Activated CD8-positive, alpha-beta T cell treated with anti-CD3 and anti-CD28 coated beads for 36 hours (primary cell): Measurements from ENCODE around the gene SCOC. TPM values are rescaled to one million over a fixed set of nuclear protein-coding genes. Genes with fewer than 3 reads are reported as not detected.

Experiments
- ATAC-seq: fragments of 200-7000 bp; cut with Tn5 transposase; one replicate; pipeline ENCODE4 v1.10.0; 2021; ENCODE audit warnings: mild to moderate bottlenecking, moderate library complexity
- CTCF ChIA-PET: fragments of 350-600 bp; sonication (Branson Sonifier 250); formaldehyde crosslinking; loops from one replicate; lab custom pipeline; 2021; ENCODE audit warnings: antibody characterized with exemption; lab: Charles Lee
- POLR2A ChIA-PET: fragments of 350-600 bp; sonication (Branson Sonifier 250); formaldehyde crosslinking; loops from one replicate; lab custom pipeline; 2021; ENCODE audit warnings: antibody characterized with exemption; lab: Charles Lee
- DNase-seq: peaks from one replicate; pipeline ENCODE4 v3.0.0-alpha.2; 2020
- H3K27ac Mint-ChIP-seq: one replicate; pipeline ENCODE4 v1.8.0; 2021; ENCODE audit warnings: mild to moderate bottlenecking, mixed read lengths
- H3K27me3 Mint-ChIP-seq: one replicate; pipeline ENCODE4 v1.8.0; 2021; ENCODE audit warnings: mixed read lengths
- H3K36me3 Mint-ChIP-seq: one replicate; pipeline ENCODE4 v1.8.0; 2021; ENCODE audit warnings: low read depth, mixed read lengths
- H3K4me1 Mint-ChIP-seq: one replicate; pipeline ENCODE4 v1.8.0; 2021; ENCODE audit warnings: low read depth, mixed read lengths
- H3K4me3 Mint-ChIP-seq: one replicate; pipeline ENCODE4 v1.8.0; 2021; ENCODE audit warnings: mild to moderate bottlenecking, moderate library complexity, mixed read lengths
- H3K9me3 Mint-ChIP-seq: one replicate; pipeline ENCODE4 v1.8.0; 2021; ENCODE audit warnings: mixed read lengths
- intact Hi-C: fragments of 100-400 bp; cut with micrococcal nuclease; formaldehyde crosslinking; loops from one replicate; pipeline ENCODE4 v1.10.0; 2022
- total RNA-seq, 2 experiments: library from RNA; stranded (reverse); gene quantifications; one replicate each; pipeline ENCODE4 v1.2.3, GENCODE V29; 2021
- TF ChIP-seq, protein P1 (sequence below): fragments of 200-600 bp; IDR thresholded peaks from one replicate; pipeline ENCODE4 v1.8.0; 2022; ENCODE audit warnings: antibody characterized with exemption, mild to moderate bottlenecking

The SCOC gene
- total RNA-seq, 2 experiments from 2014 or later, result 44.6 to 44.7 TPM

DNA sequence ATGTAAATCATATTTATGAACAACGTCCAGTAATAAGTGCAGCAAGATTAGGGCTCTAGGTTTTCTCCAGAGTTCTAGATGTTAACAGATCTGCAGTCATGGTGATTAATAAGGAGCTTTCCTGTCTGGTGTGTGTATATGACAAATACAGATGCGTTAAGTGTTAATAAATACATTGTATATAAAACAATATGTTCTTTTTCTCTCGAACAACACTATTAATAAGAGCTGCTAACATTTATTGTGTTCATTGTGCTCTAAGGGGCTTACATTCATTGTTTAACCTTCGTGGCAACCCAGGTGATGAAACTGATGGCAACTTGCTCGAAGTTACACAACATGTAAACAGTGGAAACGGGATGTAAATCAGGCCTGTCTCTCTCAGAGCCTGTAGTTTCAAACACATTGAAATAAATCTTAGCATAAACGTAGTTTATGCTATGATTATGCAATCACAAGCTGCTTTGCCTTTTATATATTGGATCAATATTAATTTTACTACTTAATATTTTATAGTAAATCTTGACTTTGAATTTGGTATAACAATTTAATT lies 54.5 kb downstream of the SCOC start:
- ChIA-PET POLR2A (interaction anchor here (1.0 kb wide), 1 partner anchor 294 kb away, joined by 3 read pairs; no protein-coding TSS in a partner anchor), CTCF (interaction anchor here (1.1 to 2.7 kb wide), 7 partner anchors 10 to 181 kb away, joined by 3 to 14 read pairs (median 7); partner anchors contain the start of gene ELMOD2)
- ATAC-seq (no peak), DNase-seq (no peak)
- intact Hi-C loops, result no loop called here
- H3K4me3 Mint-ChIP-seq, result peak overlapping the region; percentile 73
- no peaks in the 10 kb centered on the region for H3K36me3 Mint-ChIP-seq
- H3K9me3 Mint-ChIP-seq, result no peaks in the 10 kb centered on the region
- peaks cover 5% of the 10 kb centered on the region for H3K4me1 Mint-ChIP-seq
- TF ChIP-seq, protein P1, sequence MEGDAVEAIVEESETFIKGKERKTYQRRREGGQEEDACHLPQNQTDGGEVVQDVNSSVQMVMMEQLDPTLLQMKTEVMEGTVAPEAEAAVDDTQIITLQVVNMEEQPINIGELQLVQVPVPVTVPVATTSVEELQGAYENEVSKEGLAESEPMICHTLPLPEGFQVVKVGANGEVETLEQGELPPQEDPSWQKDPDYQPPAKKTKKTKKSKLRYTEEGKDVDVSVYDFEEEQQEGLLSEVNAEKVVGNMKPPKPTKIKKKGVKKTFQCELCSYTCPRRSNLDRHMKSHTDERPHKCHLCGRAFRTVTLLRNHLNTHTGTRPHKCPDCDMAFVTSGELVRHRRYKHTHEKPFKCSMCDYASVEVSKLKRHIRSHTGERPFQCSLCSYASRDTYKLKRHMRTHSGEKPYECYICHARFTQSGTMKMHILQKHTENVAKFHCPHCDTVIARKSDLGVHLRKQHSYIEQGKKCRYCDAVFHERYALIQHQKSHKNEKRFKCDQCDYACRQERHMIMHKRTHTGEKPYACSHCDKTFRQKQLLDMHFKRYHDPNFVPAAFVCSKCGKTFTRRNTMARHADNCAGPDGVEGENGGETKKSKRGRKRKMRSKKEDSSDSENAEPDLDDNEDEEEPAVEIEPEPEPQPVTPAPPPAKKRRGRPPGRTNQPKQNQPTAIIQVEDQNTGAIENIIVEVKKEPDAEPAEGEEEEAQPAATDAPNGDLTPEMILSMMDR, result no peak
- peaks cover 39% of the 10 kb centered on the region for H3K27me3 Mint-ChIP-seq
- no peak overlapping the region for H3K27ac Mint-ChIP-seq

Other genes with a start within 250 kb of the SCOC start
- gene MAML3, start 219.5 kb upstream of the SCOC start, total RNA-seq, result 1 to 10 TPM; 2.0 to 2.4 TPM
- under 1 TPM; 0.23 to 0.31 TPM for gene CLGN, start 54.0 kb downstream of the SCOC start, total RNA-seq
- gene MGAT4D, start 124.6 kb downstream of the SCOC start, total RNA-seq, result not detected
- gene ELMOD2, start 150.5 kb downstream of the SCOC start, total RNA-seq, result 10 to 100 TPM; 11.9 to 15.8 TPM
- not detected for gene UCP1, start 195.3 kb downstream of the SCOC start, total RNA-seq